Tibial nerve (tissue), 4 donors: ENCODE results near the gene EYS.

ENCODE experiments used
- CTCF ChIP-seq, 5 experiments: fragments of 200-600 bp in 3 of 5; fragments of 450-650 bp in 2 of 5; sonication (generic) in 3 of 5; IDR thresholded peaks; one replicate each; pipeline ENCODE4 v1.5.1; 2016 to 2019; ENCODE audit warnings: antibody characterized with exemption in 5 of 5, mild to moderate bottlenecking in 3 of 5, moderate library complexity in 2 of 5
- EP300 ChIP-seq, 2 donors: sonication (generic); formaldehyde crosslinking; IDR thresholded peaks; one replicate each; pipeline ENCODE4 v1.6.1; 2017; ENCODE audit warnings: antibody characterized with exemption in 2 of 2, mild to moderate bottlenecking in 1 of 2

- no peak for TF ChIP-seq CTCF (IDR thresholded peaks at IDR 0.05)
- TF ChIP-seq EP300 (IDR thresholded peaks at IDR 0.05) = no peak
Observed at GRCh38 chr6:64847396-64847795, 859.6 kb downstream of the EYS start.
